ENCODE results near the gene NTN5.

- TF ChIP-seq POLR2AphosphoS5 (IDR thresholded peaks at IDR 0.05) (no peak), EP300 (IDR thresholded peaks at IDR 0.05) (no peak)
Measured at GRCh38 chr19:48672994-48673393, at the start of gene NTN5.

Data from suprapubic skin (tissue), 4 donors.